ENCODE results near the gene DDI1. TPM values are rescaled to one million over a fixed set of nuclear protein-coding genes. Genes with fewer than 3 reads are reported as not detected.

Gene DDI1
- total RNA-seq, 4 donors from 2014 or later = not detected

DNA sequence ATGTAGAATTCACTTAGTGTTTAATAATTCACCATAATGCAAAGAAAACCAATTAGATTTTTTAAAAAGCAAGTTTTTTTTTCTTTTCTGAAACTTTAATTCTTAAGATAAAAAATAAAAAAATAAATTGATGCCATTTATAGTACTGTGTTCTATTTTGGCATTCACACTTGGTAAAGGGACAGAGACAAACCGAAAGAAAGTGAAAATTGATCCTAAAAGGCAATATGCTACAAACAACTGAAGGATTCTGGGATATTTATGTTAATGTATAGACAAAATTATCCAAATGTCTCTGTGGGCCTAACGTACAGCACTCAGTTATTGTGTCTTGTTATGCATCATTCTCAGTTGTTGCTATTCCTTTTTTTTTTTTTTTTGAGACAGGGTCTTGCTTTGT, 41.9 kb upstream of the DDI1 start:
- no peaks in the 10 kb centered on the region for H3K27me3 ChIP-seq
- TF ChIP-seq, protein P1, sequence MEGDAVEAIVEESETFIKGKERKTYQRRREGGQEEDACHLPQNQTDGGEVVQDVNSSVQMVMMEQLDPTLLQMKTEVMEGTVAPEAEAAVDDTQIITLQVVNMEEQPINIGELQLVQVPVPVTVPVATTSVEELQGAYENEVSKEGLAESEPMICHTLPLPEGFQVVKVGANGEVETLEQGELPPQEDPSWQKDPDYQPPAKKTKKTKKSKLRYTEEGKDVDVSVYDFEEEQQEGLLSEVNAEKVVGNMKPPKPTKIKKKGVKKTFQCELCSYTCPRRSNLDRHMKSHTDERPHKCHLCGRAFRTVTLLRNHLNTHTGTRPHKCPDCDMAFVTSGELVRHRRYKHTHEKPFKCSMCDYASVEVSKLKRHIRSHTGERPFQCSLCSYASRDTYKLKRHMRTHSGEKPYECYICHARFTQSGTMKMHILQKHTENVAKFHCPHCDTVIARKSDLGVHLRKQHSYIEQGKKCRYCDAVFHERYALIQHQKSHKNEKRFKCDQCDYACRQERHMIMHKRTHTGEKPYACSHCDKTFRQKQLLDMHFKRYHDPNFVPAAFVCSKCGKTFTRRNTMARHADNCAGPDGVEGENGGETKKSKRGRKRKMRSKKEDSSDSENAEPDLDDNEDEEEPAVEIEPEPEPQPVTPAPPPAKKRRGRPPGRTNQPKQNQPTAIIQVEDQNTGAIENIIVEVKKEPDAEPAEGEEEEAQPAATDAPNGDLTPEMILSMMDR (IDR thresholded peaks at IDR 0.05) = no peak
- no peak for TF ChIP-seq POLR2A (IDR thresholded peaks at IDR 0.05)
- no peaks in the 10 kb centered on the region for H3K36me3 ChIP-seq
- H3K9me3 ChIP-seq = no peaks in the 10 kb centered on the region
- no peak overlapping the region for H3K4me3 ChIP-seq
- intact Hi-C loops (cut with DNase I; ENCODE audit: low total_unique reads) = no loop called here
- no peaks in the 10 kb centered on the region for H3K4me1 ChIP-seq
- no peak for DNase-seq
- H3K27ac ChIP-seq = no peak overlapping the region

DNA sequence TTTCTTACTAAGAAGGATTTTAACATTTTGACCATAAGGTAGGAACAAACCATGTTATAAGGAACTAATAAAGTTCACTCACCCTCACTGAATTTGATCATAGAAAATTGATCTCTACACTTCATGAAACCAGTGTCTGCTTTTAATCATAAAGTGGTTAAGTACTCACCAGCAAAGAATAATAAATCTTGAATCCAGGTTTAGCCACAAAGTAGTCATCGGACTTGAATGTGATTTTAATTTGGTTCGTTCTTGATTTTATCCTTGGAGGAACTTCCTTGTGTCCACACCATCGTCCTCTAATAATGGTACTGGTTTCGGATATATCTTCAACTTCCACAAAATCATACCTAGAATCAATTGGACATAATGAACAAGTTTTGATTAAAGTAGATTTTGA, 40.5 kb upstream of the DDI1 start:
- Histone ChIP-seq H3K27ac (no peak overlapping the region), H3K36me3 (no peaks in the 10 kb centered on the region), H3K4me3 (no peak overlapping the region), H3K9me3 (no peaks in the 10 kb centered on the region), H3K27me3 (no peaks in the 10 kb centered on the region), H3K4me1 (no peaks in the 10 kb centered on the region)
- intact Hi-C loops (cut with DNase I; ENCODE audit: low total_unique reads) = no loop called here
- DNase-seq = no peak
- TF ChIP-seq, protein P1 (IDR thresholded peaks at IDR 0.05) = no peak
- no peak for TF ChIP-seq POLR2A (IDR thresholded peaks at IDR 0.05)

DNA sequence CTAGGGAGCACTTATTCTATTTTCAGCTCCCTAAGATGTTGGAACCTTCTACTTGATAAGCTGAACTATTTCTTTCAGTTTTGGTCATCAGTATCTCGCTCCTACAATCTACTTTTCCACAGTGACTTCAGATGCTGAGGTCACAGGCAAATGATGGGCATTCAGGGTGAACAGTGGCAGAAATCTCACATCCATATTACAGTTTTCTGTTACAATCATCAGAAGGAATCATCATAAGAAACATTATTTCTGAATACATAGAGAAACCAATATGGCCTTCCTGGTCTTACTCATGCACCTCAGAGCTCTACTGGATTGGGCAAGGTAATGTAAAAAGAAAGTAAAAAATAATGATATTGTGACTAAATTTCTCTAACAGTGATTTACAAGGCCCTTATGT, 39.4 kb upstream of the DDI1 start:
- Histone ChIP-seq H3K27me3 (no peaks in the 10 kb centered on the region), H3K4me1 (no peaks in the 10 kb centered on the region), H3K4me3 (no peak overlapping the region), H3K27ac (no peak overlapping the region), H3K36me3 (no peaks in the 10 kb centered on the region), H3K9me3 (no peaks in the 10 kb centered on the region)
- DNase-seq = no peak
- intact Hi-C loops (cut with DNase I; ENCODE audit: low total_unique reads) = no loop called here
- no peak for TF ChIP-seq POLR2A (IDR thresholded peaks at IDR 0.05)
- TF ChIP-seq, protein P1 (IDR thresholded peaks at IDR 0.05) = no peak

DNA sequence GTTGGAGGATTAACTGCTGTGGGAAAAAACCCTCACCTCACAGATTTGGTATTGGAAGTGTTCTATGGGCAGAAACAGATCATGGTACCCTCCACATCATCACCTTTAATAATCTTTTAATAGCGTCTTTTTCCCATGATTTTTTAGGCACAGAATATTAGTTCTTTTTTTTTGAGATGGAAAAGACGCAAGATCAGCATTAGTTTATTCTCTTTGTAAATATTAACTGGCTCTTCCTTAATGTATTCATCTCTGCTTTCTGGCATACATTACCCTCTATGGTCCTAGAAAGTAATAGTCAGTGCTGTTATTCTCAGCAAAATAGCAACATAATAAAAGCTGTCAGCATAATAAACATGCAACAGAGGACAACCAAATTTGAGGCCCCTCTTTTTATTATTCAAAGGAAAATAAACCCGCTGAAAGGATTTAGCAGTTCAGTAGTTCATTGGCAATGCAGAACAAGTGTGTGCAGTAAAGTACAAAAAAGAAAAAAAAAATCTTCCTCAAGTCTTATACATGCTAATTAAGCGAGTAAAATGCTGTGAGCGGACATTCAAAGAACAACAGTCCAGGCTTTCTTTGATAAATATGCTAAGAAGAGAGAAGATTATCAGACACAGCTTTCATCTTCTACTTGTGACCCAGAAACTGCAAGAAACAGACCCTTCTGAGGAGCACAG, 37.5 kb upstream of the DDI1 start:
- intact Hi-C loops (cut with DNase I; ENCODE audit: low total_unique reads) = no loop called here
- no peaks in the 10 kb centered on the region for H3K4me1 ChIP-seq
- no peaks in the 10 kb centered on the region for H3K36me3 ChIP-seq
- no peaks in the 10 kb centered on the region for H3K27me3 ChIP-seq
- no peak for DNase-seq
- TF ChIP-seq, protein P1 (IDR thresholded peaks at IDR 0.05) = no peak
- TF ChIP-seq POLR2A (IDR thresholded peaks at IDR 0.05) = no peak
- no peak overlapping the region for H3K4me3 ChIP-seq
- no peaks in the 10 kb centered on the region for H3K9me3 ChIP-seq
- no peak overlapping the region for H3K27ac ChIP-seq

DNA sequence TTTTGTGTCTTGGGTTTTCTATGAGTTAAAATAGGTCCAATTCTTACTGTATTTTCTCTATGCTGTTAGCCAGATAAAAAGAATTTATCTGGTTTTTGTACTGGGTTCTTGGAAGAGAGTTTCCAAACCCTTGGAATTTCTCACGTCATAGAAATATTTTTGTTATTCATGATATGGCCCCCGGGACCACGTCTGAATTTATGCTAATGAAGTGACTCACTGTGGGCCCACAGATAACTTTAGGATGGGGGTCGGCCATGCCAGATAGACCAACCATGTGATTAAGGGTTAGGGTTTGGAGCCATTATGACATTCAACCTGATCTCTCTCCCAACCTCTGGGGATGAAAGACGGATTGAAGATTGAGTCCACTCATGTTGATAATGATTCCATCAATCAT, 35.6 kb upstream of the DDI1 start:
- TF ChIP-seq, protein P1 (IDR thresholded peaks at IDR 0.05) = no peak
- TF ChIP-seq POLR2A (IDR thresholded peaks at IDR 0.05) = no peak
- intact Hi-C loops (cut with DNase I; ENCODE audit: low total_unique reads) = no loop called here
- no peak for DNase-seq
- Histone ChIP-seq H3K36me3 (no peaks in the 10 kb centered on the region), H3K27ac (no peak overlapping the region), H3K27me3 (no peaks in the 10 kb centered on the region), H3K4me1 (no peaks in the 10 kb centered on the region), H3K9me3 (no peaks in the 10 kb centered on the region), H3K4me3 (no peak overlapping the region)

All from uterus (tissue), 4 donors.